Activated gamma-delta T cell treated with anti-CD3 and anti-CD28 coated beads, Interleukin-2, amount 50 U/mL, for 16 hours (primary cell): ENCODE results near the gene HSD17B8.

Experiments
- DNase-seq: peaks from one replicate; pipeline ENCODE4 v3.0.0-alpha.2; 2020; ENCODE audit warnings: low read depth

The HSD17B8 gene

DNA sequence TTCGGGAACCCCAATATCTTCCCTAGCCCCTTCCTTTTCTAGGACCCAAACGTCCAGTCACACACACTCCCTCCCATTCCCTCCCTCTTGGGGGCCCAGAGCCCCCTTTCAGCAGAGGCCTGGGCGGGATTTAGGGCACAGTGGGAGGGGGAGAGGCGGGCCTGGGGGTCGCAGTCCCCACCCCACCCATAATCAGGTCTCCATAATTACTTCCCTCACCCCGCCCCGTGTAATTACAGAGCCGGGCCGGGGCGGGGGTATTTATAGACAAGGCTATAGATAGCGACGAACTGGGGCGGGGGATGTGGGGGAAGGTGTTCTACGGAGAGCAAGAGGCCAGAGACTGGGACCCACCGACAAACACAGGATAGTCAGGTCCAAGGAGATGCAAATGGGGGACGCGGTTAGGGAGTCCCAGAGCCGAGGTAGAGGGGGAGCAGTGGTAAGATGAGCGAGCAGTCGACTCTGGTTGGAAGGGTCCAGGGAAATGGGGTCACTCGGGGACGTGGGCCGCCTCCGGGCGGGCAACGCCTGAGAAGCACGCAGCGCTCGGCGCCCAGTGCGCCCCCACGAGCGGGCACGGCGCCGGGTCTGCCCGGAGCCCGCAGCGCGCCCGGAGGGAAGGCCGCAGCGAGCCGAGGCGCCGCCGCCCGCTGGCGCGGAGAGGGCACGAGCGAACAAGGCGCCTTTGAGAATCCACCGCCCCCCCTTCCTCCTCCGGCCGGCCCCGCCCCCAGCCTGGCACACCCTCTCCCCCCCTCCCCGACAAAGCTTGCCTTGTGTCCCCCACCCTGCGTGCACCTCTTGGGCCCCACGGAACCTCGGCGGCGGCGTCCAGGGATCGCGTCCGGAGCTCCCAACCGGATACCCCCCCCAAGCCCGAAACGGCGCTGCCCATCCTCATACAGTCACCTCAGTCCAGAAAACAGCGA is 11.5 kb upstream of the HSD17B8 start:
- no peak for DNase-seq

DNA sequence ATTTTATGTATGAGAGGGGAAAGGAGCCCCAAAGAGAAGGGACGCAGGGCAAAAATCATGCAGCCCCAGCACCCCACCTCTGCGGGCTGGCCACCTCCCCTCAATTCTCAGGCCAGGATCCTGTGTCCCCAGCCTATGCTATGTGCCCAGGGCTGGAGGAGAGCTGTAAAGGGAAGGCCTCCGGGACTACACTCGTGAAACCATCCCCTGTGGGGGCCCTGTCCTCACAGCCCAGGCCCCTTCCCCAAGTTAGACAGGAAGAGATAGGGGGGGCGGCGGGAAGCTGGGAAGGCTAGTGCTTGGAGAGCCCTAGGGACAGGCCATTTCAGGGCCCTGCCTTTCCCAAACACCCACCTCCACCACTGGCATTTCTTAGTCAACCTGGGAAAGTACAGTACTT is 10.8 kb upstream of the HSD17B8 start:
- DNase-seq: no peak

DNA sequence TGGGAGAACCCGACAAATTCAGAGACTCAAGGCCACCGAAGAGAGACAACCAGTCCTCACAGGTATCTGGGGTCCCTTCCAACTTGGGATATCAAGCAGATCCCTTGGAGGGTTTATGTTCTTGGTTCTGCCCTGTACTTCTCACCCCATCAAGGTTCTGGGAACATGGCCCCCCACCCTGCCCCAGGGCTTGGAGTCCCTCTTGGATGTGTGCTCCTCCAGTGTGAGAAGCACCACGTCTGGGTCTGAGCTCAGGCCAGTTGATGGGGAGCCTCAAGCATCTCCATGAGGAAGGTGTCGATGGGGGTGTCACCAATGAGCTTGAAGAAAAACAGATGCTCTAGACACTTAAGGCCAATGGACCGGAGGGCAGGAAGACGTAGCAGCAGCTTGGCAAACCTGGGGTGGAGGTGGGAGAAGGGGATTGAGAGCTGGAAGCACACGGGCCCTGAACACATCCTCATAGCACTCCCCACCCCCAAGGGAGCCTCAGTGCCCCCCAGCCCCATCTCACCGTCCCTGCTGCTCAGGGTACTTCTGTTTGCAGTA is 9.9 kb upstream of the HSD17B8 start:
- no peak for DNase-seq

DNA sequence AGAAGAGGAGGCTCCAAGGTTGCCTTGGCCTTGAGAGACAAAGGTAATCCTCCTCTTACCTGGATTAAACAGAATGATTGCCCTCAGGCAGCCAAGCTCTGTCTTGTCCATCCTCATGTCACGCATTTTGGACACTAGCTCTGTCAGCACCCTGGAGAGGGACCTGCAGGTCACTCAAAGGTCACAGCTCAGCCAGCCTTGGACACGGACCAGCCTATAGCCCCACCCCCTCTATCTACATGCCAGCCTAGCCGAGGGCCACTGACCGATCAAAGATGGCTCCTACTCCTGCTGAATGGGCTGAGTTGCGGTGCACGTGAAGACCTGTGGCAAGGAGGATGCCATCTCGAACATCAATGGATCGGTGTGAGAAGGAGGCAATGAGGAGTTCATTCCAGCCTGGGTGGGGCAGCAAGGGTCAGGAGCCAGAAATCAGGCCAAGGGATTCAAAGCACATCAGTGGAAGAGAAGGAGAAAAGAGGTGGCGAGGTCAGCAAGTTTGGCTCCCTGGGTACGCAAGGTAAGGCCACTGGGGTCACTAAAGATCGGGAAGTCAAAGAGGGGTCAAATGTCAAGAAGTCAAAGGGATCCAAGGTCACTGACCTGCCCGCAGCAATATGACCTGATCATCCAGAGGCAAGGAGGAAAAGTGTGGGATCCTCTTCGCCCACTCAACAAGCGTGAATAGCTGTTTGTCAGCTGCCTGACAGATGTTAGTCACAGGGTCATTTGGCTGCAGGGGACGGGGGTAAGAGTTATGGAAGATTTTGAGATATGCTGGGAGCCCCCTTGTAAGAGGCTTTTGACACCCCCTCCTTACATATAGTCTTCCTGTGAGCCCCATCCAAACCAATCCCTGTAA is 8.9 kb upstream of the HSD17B8 start:
- no peak for DNase-seq

DNA sequence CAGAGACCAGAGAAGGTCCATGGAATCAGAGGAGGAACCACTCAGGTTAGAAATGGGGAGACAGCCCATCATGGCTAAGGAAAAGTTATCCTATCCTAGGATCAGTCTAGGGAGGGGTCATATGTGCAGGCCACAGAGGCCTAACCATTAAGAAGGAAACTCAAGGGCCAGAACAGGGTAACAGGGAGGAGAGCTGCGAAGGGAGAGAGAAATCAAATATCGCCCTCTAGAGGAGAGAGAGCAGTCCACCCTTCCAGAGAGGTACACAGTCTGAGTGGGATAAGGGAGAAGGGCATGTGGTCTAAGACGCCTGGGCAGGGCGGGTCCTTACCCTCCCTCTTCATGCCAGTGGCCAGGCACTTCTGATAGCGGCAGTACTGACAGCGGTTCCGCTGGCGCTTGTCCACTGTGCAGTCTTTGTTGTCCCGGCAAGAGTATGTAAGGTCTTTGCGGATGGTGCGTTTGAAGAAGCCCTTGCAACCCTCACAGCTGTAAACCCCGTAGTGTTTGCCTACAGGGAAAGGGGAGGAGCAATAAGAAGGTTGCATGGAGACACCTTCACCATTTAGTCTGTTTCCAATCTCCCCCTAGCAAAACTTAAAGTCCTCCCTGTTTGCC is 6.9 kb upstream of the HSD17B8 start:
- DNase-seq: no peak

DNA sequence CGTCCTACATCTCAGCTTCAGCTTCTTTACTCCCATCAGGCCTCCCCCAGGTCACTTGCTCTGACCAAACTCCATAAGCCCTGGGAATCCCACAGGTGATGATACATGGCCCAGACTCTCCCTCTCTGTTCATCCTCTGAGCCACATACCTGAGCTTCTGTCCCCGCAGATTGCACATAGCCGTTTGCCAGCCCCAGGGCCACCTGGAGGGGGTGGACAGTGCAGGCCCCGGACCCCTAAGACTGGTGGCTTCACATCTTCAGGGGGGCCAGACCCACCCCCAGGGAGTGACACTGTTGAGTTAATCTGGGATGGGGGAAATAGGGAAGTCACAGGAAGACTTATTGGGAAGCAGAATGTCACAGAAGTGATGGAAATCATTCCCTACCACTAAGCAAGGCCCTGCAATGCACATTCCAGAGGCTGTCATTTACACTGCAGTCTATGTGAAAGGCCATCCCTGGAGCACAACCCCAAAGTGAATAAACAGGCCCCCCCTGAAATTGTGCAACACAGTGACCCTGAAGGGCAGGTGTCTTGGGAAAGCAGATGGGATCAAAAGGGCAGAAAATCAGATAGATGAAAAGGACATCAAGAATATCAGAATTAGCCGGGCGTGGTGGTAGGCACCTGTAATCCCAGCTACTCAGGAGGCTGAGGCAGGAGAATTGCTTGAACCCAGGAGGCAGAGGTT is 6.1 kb upstream of the HSD17B8 start:
- no peak for DNase-seq

DNA sequence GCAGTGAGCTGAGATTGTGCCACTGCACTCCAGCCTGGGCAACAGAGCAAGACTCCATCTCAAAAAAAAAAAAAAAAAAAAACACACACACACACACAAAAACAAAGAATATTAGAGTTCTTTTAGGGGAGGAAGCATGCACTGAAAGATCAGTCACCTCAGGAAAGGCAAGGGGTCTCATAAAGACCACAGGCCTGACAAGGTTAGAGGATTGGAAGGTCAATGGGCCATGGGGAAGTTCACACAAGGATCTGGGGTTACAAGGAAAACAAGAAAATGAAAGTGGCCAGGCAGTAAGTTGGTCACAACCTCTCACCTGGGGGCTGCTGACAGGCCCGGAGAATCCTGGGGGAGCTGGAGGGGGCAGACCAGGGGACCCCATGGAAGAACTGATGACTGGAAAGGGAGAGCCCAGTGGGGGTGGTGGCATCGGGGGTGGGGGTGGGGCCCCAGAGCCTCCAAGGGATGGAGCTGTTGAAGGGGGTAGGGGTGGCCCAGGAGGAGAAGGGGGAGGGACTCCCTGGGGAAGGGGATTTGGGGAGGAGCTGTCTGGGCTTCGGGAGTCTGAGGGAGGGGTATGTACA is 5.5 kb upstream of the HSD17B8 start:
- no peak for DNase-seq

DNA sequence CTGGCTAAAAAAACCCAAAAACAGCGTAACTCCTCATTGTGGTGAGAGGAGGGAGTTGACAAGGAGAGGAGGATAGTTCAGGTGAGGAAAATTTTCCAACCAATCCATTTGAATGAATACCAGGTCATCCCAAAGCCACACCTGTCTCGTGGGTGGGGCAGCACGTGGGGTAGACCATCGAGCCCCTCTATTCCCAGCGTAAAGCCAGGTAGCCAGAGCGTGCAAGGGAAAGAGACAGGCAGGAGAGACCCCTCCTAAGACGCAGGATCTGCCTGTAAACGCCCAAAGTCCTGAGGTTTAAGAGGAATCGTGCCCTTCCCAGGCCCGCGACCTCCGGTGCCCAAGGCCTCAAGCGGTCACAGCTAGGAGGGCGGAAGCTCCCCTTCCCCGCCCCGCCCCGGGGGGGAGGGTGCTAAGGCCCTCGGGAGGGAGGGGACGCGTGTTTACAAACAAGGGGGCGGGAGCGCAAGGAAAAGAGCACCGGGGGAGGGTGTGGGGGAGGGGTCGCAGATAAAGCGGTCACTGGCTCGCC is 4.7 kb upstream of the HSD17B8 start:
- DNase-seq: peak; percentile 54

DNA sequence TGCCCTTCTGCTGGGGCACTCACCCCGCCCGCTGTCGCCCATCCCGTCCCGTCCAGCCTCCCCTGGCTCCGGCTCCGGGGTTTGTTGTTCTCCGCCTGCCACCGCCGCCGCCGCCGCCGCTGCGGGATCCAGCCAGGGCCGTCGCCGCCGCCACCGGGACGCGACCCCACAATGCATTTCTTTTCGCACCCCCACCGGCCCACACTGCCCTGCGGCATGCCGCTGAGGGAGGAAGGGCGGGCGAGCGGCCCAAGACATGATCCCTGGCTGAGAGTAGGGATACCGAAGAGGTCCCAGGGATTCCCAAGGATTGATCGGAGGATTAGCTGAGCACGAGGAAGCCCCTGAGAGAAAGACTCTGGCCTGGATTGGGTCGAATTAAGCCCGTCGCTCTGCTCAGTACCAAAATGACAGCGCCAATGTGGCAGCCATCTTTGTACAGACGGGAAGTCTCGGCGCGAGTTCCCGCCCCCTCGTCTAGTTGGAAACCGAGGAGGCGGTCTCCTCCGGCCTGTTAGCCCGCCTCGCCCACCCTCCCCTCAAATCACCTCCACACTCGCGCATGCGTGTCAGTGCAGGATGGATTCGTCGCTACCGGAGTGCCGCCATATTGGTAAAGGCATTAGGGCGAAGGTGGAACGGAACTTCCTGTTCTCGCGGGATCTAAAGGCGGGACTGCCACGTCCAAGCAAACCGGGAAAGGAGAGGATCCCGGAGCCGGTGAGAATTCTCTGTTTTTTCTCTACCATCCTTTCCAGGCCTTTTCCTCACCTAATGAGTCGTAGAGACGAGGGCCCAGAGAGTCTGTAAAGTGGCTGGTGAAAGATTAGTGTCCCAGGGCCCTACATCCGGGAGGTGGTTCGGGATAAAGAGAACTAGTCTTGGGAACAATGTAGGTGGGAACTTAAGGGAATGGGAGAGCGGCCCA is 4.0 kb upstream of the HSD17B8 start, which contains the start of the genes RXRB and SLC39A7:
RXRB (minus strand) TSS at position 447 of the 928 bp plus-strand sequence; CDS start at position 258, 189 bp downstream.
SLC39A7 (plus strand) TSS at position 649 of the 928 bp plus-strand sequence. CDS start 379 bp downstream, outside the sequence.
- peak; percentile 99 for DNase-seq

DNA sequence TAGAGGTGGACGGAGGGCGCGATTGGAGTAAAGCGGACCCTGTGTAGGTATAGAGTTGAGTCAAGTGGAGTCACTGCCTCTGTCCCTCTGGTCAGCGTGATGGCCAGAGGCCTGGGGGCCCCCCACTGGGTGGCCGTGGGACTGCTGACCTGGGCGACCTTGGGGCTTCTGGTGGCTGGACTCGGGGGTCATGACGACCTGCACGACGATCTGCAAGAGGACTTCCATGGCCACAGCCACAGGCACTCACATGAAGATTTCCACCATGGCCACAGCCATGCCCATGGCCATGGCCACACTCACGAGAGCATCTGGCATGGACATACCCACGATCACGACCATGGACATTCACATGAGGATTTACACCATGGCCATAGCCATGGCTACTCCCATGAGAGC is 3.3 kb upstream of the HSD17B8 start:
- no peak for DNase-seq

DNA sequence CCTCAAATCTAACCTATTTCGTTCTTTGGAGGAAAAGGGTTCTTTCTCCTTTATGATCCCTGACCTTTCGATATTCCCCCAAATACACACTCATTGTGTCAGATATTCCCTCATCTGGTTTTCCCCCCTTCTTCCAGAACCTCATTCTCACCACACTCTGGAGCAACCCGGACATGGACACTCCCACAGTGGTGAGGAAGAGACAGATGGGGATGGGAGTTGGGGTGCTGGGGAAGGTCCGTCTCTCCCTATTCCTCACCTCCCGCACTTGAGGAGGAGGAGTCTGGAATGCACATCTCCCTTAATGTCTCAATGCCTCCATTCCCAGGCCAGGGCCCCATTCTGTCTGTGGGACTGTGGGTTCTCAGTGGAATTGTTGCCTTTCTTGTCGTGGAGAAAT is 2.5 kb upstream of the HSD17B8 start:
- DNase-seq: no peak

DNA sequence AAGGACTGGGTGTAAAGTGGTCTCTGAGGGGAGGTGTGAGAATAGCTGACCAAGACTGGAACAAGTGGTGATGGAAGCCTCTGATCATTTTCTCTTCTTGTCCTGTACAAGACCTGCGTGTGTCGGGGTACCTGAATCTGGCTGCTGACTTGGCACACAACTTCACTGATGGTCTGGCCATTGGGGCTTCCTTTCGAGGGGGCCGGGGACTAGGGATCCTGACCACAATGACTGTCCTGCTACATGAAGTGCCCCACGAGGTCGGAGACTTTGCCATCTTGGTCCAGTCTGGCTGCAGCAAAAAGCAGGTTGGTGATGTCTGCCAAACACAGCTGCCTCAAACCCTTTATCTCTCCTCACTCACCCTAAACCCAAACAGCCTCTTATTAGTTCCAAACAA is 1.7 kb upstream of the HSD17B8 start:
- DNase-seq: no peak

DNA sequence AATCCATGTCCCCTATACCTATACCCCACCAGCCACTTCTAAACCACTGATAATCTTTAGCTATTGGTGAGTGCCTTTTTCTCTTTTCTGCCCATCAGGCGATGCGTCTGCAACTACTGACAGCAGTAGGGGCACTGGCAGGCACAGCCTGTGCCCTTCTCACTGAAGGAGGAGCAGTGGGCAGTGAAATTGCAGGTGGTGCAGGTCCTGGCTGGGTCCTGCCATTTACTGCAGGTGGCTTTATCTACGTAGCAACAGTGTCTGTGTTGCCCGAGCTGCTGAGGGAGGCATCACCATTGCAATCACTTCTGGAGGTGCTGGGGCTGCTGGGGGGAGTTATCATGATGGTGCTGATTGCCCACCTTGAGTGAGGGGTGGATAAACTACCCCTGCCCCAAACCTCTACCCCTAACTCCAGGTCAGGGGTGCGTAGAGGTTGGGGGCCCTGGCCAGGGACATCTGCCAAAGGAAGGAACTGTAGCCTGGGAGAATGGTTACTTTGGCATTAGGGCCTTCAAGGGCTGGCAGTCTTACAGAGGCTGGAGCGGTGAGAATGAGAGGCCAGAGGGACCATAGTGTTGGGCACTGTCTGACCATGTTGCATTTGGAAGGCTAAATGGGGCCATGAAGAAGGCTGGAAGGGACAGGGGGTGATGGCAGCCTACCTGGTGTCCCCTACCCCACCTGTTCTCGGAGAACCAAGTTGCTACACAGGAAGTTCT is 851 bp upstream of the HSD17B8 start:
- no peak for DNase-seq

DNA sequence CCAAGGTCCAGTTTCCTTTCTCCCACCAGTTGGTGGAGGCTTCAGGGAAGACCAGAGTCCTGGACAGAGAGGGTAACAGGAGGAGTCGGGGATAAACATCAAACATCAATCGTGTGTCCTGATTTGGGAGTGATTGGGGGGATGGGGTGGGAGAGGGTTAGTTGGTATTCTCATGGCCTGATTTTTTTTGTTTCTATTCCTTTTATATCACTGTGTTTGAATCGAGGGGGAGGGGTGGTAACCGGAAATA is 365 bp upstream of the HSD17B8 start:
- DNase-seq: no peak

DNA sequence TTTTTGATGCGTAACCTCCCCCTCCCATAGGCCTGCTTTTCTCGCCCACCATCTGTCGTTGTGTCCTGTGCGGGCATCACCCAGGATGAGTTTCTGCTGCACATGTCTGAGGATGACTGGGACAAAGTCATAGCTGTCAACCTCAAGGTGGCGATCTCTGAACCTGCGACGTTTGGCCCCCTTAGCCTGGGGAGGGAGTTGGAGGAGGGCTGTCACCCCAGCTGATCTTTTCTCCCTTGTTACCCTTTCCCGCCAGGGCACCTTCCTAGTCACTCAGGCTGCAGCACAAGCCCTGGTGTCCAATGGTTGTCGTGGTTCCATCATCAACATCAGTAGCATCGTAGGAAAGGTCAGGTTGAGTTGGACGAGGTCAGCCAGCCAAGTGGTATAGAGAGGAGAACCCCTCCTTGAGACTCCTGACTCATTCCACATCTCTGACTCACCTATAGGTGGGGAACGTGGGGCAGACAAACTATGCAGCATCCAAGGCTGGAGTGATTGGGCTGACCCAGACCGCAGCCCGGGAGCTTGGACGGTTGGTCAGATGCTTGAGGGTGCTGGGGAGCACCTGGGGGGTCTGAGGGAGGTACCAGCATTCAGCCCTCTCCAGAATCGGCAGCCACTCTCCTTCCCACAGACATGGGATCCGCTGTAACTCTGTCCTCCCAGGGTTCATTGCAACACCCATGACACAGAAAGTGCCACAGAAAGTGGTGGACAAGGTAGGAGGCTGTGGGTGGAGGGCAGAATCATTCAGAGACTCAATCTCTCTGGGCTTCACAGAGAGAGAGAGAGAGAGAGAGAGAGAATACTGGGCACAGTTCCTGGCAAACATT is 954 bp downstream of the HSD17B8 start:
- DNase-seq: no peak

DNA sequence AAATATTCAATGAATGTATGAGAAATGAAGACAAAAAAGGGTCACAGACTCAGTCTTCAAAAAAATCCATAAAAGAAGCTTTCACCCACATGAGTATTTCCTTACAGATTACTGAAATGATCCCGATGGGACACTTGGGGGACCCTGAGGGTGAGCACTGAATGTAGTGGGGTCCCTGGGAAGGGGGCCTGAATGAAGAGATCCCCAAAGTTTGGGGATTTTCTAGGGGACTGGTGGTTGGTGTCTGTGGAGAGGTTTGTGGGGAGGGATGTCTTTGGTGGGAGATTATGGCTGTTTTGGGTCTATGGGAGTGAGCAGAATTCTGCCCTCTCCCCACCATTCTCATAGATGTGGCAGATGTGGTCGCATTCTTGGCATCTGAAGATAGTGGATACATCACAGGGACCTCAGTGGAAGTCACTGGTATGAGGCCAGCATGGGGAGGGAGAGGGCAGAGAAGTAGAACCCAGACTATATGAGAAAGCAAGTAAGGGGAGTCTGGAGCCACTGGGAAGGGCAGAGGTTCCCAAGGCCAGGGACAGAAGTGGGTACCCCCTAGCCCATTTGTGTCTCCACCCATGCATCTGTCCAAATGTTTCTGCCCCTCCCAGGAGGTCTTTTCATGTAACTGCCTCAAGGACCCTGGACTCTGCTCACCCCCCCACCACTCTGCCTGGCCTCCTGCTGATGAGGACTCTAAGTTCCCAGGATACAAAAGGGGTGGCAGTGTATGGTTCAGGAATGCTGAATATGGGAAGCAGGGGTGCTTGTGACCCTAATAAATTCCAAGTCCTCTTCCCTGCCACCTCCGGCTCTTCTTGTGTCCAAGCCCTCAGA is 1.8 kb downstream of the HSD17B8 start:
- DNase-seq: no peak

DNA sequence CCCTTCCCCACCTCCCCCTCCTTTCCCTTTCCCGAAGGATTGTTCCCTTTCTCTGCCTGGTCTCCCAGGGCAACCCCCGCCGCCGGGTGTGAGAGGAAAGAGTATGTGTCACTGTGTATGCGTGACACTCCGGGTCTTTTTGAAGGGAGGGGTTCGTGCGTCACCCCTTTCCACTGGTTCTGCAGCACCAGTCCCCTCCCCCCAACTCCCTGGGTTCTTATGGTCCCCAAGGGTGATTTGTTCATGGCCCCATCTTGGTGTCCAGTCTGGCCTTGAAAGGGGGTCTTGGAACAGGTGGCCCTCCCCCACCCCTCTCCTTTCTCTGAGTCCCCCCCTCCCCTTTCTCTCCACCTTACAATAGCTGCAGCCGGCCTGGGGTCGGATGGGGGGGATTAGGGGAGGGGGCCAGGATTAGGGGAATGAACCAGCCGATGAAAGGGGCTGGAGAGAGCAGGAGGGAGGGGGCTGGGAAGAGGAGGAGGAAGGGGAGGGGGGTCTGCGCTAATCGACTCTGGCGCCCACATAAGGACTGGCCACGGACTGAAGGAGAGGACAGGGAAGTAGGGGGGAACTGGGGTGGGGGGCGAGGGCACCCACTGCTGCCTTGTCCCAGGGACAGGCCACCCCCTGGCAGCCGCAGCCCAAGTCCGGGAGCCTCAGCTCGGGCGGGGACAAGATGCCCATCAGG is 2.6 kb downstream of the HSD17B8 start:
- DNase-seq: no peak
